Inflammatory macrophage treated with lipopolysaccharide for 1 hour (primary cell): ENCODE measurements around the gene DCTN2.
"Not testable (repeated sequence)": the region's sequence is repeated elsewhere in the genome, so short reads cannot be mapped to it uniquely, and the experiment has no call there.

Source experiments
- DNase-seq, 2 donors: peaks; one replicate each; pipeline ENCODE4 v3.0.0-alpha.2; 2020 to 2022

Gene DCTN2

GRCh38 chr12:57513677-57514076 is 33.3 kb downstream of the DCTN2 start:
- DNase-seq: not testable (repeated sequence)

GRCh38 chr12:57513266-57513665 is 33.7 kb downstream of the DCTN2 start:
- no peak for DNase-seq

DNA sequence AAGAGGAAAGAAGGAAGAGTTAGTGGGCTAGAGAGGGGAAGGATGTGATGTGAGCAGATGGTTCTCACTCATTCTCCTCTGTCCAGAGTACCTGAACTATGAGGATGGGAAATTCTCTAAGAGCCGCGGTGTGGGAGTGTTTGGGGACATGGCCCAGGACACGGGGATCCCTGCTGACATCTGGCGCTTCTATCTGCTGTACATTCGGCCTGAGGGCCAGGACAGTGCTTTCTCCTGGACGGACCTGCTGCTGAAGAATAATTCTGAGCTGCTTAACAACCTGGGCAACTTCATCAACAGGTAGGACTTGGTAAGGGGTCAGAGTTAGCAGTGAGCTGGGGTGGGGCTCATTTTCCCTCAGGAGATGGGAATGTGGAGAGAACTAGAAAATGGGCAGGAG is 34.3 kb downstream of the DCTN2 start:
- no peak for DNase-seq

DNA sequence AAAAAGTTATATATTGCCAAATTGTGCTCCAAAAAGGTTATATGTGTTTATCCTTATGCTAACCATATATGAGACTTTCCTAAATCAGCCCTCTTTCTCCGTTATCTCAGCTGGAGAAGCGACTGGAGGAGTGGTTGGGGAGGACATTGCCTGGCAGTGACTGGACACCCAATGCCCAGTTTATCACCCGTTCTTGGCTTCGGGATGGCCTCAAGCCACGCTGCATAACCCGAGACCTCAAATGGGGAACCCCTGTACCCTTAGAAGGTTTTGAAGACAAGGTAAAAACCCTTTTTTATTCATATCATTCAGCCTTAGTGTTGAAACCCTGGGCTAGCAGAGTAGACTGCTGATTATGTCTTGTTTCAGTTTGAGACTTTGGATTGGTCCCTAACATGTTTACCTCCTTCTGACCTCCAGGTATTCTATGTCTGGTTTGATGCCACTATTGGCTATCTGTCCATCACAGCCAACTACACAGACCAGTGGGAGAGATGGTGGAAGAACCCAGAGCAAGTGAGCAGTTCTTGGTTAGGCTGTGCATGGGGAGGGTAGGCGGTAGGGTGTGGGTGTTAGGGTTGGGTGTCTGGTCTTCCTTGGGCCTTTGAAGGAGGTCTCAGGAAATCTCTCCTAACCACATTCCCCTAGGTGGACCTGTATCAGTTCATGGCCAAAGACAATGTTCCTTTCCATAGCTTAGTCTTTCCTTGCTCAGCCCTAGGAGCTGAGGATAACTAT is 35.2 kb downstream of the DCTN2 start:
- DNase-seq: no peak

DNA sequence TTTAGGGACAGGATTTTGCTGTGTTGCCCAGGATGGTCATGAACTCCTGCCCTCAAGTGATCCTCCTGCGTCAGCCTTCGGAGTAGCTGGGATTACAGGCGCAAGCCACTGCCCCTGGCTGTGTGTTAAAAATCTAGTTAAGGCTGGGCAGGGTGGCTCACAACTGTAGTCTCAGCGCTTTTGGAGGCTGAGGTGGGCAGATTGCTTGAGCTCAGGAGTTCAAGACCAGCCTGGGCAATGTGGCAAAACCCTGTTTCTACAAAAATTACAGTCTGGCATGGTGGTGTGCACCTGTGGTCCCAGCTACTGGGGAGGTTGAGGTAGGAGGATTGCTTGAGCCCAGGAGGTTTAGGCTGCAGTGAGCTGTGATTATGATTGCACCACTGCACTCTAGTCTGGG is 35.8 kb downstream of the DCTN2 start:
- no peak for DNase-seq

DNA sequence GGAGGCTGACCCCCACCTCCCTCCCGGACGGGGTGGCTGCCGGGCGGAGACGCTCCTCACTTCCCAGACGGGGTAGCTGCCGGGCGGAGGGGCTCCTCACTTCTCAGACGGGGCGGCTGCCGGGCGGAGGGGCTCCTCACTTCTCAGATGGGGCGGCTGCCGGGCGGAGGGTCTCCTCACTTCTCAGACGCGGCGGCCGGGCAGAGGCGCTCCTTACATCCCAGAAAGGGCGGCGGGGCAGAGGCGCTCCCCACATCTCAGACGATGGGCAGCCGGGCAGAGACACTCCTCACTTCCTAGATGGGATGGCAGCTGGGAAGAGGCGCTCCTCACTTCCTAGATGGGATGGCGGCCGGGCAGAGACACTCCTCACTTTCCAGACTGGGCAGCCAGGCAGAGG is 39.2 kb downstream of the DCTN2 start:
- DNase-seq: not testable (repeated sequence)

GRCh38 chr12:57506541-57506940 is 40.5 kb downstream of the DCTN2 start:
- DNase-seq: not testable (repeated sequence)

DNA sequence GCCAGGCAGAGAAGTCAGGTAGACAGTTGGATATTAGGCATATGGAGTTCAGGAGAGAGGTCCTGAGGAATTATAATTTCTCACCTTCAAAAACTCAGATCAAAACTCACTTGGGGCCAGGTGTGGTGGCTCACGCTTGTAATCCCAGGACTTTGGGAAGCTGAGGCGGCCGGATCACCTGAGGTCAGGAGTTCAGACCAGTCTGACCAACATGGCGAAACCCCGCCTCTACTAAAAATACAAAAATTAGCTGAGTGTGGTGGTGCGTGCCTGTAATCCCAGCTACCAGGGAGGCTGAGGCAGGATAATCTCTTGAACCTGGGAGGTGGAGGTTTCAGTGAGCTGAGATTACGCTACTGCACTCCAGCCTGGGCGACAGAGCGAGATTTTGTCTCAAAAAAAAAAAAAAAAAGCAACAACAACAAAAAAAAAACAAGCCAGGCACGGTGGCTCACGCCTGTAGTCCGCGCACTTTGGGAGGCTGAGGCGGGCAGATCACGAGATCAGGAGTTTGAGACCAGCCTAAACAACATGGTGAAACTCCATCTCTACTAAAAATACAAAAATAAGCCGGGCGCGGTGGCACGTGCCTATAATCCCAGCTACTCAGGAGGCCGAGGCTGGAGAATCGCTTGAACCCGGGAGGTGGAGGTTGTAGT is 44.6 kb downstream of the DCTN2 start:
- DNase-seq: not testable (repeated sequence)

DNA sequence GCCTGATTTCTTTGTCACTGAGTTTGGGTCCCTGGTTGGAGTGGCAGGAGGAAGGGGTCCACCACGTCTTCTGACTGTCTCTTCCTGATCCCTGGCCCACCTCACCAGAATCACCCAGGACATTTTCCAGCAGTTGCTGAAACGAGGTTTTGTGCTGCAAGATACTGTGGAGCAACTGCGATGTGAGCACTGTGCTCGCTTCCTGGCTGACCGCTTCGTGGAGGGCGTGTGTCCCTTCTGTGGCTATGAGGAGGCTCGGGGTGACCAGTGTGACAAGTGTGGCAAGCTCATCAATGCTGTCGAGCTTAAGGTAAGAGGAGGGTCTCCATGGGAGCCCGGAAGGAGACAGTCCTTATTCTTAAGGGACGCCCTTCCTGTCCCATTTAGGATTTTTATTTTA is 46.8 kb downstream of the DCTN2 start:
- no peak for DNase-seq

- no peak for DNase-seq
Measured at GRCh38 chr12:57498571-57498970, 48.4 kb downstream of the DCTN2 start.

DNA sequence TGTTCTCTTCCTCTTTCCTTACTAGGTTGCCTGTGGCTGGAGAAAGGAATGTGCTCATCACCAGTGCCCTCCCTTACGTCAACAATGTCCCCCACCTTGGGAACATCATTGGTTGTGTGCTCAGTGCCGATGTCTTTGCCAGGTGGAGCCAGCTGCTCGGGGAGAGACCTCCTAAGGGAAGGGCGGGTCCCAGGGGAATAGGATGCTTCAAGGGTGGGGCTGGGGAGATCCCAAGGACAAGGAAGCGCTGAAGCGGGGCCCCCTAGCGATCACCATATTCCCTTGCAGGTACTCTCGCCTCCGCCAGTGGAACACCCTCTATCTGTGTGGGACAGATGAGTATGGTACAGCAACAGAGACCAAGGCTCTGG is 48.9 kb downstream of the DCTN2 start:
- DNase-seq: no peak

- no peak for DNase-seq
Measured at GRCh38 chr12:57497223-57498131, 49.5 kb downstream of the DCTN2 start.

DNA sequence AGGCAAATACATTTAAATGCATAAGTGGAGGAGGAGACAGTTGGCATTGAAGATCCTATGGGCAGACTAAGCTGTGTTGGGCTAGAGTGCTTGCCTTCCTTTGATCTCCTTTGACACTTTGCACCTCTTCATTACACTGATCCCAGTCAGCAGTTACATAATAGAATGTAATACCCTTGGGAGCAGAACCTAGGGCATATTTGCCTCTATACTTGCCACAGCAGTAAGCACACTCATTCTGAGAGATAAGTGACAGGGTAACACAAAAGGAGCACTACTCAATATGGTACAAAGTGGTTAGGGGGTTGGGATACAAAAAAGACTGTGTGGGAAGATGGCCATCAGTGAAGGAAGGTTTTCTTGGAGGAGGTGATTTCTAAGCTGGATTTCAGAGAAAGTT is 50.2 kb downstream of the DCTN2 start:
- no peak for DNase-seq

DNA sequence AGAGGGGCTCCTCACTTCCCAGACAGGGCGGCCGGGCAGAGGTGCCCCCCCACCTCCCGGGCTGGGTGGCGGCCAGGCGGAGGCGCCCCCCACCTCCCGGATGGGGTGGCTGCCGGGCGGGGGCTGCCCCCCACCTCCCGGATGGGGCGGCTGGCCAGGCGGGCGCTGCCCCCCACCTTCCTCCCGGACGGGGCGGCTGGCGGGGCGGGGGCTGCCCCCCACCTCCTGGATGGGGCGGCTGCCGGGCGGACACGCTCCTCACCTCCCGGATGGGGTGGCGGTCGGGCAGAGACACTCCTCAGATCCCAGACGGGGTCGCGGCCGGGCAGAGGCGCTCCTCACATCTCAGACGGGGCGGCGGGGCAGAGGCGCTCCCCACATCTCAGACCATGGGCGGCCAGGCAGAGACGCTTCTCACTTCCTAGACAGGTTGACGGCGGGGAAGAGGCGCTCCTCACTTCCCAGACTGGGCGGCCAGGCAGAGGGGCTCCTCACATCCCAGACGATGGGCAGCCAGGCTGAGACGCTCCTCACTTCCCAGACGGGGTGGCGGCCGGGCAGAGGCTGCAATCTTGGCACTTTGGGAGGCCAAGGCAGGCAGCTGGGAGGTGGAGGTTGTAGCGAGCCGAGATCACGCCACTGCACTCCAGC is 51.8 kb downstream of the DCTN2 start:
- DNase-seq: not testable (repeated sequence)

- no peak for DNase-seq
Measured at GRCh38 chr12:57491393-57492280, 55.4 kb downstream of the DCTN2 start.

DNA sequence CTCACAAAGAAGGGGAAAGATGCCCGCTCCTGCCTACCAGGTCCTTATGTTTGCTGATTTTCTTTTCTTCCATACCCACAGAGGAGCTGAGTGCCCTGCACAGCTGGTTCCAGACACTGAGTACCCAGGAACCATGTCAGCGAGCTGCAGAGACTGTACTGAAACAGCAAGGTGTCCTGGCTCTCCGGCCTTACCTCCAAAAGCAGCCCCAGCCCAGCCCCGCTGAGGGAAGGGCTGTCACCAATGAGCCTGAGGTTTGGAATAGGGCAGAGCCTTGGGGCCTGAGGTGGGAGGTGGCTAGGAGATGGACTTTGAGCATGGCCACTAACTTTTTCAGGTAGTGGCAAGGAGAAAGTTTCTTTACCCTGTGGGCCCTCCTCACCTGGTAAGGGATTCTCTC is 56.9 kb downstream of the DCTN2 start:
- DNase-seq: no peak

GRCh38 chr12:57489157-57489641 is 57.8 kb downstream of the DCTN2 start:
- DNase-seq: no peak

DNA sequence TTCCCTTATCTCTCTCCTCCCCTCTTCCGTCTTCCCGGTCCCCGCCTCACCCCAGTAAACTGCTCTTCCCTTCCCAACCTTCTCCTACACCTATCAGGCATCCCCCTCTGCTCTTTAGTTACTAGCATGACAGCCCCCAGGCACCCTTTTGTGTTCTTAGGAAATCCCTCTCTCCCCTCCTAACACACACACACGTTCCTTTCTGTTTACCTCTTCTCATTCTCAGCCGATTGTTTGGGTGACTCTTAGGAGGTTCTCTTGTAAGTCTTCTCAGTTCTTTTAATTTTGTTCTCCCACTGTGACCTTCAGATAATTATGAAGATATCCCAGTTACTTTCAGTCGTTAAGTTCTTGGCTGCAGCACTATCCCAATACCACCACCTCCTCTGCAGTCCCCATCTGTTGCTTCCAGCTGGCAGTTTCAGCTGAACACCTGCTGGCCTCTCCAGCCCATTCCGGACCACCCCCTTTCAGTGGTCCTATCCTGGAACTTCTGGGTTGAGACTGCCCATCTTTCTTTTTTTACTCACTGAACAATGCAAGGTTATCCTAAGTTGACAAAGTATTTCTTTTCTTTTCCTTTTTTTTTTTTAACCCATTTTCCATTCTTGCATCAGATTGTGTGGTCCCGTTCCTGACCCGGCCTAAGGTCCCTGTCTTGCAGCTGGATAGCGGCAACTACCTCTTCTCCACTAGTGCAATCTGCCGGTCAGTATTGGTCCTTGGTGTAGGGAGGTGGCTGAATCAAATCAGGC is 58.4 kb downstream of the DCTN2 start:
- no peak for DNase-seq

DNA sequence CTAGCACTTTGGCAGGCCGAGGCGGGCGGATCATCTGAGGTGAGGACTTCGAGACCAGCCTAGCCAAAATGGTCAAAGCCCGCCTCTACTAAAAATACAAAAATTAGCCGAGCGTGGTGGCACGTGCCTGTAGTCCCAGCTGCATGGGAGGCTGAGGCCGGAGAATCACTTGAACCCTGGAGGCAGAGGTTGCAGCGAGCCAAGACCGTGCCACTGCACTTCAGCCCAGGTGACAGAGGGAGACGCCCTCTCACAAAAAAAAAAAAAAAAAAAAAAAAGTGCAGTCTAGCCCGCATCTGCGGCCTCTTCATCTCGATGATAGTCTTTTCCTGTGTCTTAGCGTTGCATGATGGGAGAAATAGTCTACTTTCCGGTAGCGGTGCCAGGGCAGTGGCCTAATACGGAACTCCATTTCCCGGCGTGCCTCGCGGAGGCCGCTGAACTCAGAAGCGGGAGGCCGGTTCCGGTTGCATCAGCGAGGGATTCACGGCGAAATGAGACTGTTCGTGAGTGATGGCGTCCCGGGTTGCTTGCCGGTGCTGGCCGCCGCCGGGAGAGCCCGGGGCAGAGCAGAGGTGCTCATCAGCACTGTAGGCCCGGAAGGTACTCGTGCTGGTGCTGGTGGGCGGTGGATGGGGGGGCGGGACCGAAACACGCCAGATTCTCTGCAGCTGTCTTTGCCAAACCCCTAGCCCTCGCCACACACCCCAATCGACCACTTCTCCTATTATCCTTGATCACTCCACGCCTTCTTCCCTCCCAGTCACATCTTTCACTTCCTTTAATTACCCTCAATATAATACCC is 59.2 kb downstream of the DCTN2 start, which contains the start of gene MARS1:
Gene MARS1 (plus strand): TSS at position 472 of the 805 bp plus-strand sequence. CDS start 23 bp downstream, at position 495.
- peak; percentile 93 to 95 for DNase-seq

DNA sequence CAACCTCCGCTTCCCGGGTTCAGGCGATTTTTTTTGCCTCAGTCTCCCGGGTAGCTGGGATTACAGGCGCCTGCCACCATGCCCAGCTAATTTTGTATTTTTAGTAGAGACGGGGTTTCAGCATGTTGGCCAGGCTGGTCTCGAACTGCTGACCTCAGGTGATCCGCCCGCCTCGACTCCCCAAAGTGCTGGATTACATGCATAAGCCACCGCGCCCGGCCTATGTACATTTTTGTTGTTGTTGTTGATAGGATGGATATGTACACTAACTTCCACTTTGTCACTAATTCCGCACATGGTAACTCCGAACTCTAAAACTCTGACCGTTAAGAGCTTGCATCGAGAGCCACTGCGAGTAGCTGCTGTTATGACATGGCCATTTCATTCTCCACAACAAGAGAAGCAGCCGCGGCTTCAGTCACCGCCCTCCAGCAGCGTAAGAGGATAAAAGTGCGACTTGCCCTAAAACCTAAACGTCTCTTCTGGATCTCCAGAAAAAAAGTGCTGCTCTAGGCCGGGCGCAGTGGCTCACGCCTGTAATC is 59.9 kb downstream of the DCTN2 start:
- no peak for DNase-seq
